ENCODE data around the gene ARHGEF40.
A peak's percentile ranks its signal among the peaks of the same experiment; 100 is the strongest.

ARHGEF40 gene

DNA sequence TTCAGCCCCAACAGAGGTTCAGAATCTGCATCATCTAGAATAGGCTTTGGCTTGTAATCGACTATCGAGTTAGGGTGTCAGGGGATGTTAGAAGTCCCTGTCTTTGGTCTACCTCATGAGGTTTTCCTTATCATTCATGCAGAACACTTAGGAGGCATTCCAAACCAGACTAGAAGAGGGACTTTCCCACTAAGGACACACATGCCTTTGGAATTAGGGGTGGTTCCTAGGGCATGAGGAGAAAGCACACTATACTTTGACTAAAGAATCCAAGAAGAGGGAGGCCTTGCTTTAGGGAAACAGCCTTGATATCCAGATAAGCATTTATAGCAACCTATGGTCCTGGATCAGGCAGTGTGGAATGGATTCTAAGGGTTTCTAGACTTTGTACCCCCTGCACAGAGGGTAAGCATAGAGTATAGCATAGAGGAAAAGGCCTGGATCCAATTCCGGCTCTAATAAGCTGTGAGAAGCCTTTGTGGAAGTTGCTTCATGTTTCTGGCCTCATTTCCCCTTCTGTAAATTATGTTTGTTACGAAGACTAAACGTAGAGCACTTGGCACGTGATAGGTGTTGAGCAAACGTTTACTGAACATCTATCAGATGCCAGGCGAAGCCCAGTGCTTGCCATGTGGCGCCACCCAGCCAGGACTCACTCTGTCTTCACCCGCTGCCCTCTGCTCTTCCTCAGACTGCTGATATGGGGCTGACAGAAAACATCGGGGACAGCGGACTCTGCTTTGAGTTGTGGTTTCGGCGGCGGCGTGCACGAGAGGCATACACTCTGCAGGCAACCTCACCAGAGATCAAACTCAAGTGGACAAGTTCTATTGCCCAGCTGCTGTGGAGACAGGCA, 15.1 kb downstream of the ARHGEF40 start:
- DNase-seq = no peak

GRCh38 chr14:21086908-21087293, 16.8 kb downstream of the ARHGEF40 start:
- no peak for DNase-seq

DNA sequence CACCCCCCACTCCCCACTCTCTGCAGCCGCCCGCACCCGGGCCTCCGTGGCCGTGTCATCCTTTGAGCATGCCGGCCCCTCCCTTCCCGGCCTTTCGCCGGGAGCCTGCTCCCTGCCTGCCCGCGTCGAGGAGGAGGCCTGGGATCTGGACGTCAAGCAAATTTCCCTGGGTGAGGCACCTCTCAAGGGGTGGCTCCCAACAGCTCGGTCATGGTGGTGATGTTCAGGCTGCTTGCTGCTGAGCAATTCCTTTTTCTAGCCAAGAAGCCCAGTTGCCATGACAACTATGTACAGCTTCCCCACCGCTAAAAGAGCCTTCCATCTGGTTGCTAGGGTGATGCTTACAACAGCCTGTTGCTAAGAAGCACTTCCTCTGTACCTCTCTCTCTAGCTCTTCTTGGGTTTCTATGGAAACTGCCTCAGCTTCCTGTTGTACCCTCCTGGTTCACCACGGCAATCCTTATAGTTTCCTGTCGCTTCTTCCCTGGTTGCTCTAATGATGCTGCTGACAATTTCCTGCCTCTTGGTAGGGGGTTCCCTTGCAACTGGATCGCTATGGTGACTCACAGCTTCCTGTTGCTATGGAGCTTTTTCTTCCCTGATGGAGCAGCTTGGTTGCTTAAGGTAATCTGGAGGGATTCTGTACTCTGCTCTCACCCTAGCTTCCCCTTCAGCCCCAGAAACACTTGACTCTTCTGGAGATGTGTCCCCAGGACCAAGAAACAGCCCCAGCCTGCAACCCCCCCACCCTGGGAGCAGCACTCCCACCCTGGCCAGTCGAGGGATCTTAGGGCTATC, 17.4 kb downstream of the ARHGEF40 start:
- no peak for DNase-seq

DNA sequence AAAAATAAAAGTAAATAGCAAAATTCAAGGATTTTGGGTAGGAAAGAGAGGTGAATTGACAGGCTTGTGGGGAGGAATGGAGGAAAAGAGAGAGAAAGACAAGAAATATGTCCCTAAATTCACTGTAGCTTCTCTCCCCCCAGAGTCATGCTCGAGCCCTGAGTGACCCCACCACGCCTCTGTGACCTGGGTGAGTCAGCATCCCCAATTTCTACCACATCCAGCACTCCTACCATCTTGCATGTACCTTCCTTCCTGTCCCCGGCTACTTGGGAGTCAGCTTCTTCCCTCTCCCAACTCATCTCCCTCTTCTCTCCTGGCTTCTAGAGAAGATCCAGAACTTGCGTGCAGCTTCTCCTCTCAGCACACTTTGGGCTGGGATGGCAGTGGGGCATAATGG, 18.6 kb downstream of the ARHGEF40 start:
- DNase-seq = no peak

DNA sequence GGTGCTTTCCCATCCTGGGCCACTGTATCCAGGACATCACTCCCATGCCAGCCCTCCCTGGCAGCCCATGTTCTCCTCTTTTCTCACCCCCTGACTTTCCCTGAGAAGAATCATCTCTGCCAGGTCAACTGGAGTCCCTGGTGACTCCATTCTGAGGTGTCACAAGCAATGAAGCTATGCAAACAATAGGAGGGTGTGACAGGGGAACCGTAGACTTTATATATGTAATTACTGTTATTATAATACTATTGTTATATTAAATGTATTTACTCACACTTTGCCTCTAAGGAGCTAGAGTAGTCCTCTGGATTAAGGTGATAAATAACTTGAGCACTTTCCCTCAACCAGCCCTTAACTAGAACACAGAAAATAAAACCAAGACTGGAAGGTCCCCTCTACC, 19.2 kb downstream of the ARHGEF40 start:
- no peak for DNase-seq

- DNase-seq = no peak
Measured at GRCh38 chr14:21089877-21090193, 19.7 kb downstream of the ARHGEF40 start.

DNA sequence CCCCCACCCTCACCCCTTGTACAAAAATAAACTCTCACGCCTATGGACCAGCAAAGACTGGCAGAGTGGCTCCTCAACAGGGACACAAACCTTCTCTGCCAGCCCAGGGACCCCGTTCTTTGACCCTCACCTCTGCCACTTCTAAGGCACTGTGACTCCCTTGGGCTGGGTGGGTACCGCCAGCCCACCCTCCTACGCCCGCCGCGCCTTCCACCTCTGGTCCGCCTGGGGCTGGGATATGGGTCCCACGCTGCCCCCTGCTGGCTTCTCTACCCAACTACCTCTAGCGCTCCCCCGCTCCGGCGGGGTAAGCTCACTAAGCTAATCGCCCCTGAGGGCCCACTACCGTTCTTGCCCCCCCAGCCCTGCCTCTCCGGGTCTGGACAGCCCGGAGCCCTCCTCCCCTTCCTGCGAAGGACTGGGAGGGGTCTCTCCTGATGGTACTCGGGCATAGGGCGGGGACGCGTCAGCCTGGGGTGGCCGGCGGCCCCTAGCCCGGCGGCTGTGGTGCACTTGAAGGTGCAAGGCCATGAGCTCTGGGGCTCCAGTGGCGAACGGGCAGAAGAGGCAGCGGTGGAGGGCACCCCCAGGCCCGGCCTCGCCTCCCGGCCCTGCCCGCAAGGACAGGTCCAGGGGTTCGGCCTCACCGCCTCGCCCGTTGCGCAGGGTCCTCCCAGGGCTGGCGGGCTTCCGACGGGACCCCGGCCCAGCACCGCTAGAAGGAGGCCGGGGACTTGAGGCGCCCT, 20.3 kb downstream of the ARHGEF40 start:
- no peak for DNase-seq

- no peak for DNase-seq
Measured at GRCh38 chr14:21090940-21091663, 21.0 kb downstream of the ARHGEF40 start.

GRCh38 chr14:21091821-21092272, 21.7 kb downstream of the ARHGEF40 start:
- no peak for DNase-seq

GRCh38 chr14:21092273-21093011, 22.3 kb downstream of the ARHGEF40 start:
- DNase-seq = no peak

GRCh38 chr14:21093018-21093417, 22.9 kb downstream of the ARHGEF40 start:
- no peak for DNase-seq

- peak; percentile 75 for DNase-seq
Measured at GRCh38 chr14:21093769-21094681, 23.9 kb downstream of the ARHGEF40 start.

GRCh38 chr14:21095430-21096205, 25.5 kb downstream of the ARHGEF40 start:
- no peak for DNase-seq

- DNase-seq = no peak
Measured at GRCh38 chr14:21096438-21096837, 26.3 kb downstream of the ARHGEF40 start.

DNA sequence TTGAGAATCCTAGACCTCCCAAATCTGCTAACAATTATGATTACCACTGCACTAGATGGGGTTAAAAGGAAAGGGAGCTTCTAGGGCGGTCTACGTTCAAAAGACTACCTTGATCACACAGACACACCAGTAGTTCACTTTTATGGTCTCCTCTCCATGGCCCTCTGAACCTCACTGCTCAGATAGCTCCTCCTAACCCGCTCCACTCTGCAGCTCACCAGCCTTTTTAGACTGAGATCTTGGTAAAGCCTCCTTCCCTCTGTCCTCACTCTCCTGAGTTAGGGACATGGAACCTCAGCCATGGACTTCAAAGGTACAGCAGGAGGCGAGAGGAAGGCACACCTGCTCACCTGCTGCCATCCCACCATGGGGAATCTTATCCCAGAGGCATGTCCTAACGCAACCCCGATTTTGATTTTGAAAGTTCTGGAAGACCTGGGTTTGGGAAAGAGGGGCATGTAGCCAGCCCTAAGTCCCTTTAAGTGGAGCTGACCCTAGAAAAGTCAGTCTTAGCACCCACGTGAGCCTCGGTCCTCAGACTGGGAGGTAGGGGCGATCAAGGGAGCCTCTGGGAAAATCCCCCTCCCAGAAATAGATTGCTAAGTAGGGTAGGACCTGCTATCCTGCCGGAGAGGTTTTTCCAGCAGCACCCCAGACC, 27.0 kb downstream of the ARHGEF40 start:
- no peak for DNase-seq

DNA sequence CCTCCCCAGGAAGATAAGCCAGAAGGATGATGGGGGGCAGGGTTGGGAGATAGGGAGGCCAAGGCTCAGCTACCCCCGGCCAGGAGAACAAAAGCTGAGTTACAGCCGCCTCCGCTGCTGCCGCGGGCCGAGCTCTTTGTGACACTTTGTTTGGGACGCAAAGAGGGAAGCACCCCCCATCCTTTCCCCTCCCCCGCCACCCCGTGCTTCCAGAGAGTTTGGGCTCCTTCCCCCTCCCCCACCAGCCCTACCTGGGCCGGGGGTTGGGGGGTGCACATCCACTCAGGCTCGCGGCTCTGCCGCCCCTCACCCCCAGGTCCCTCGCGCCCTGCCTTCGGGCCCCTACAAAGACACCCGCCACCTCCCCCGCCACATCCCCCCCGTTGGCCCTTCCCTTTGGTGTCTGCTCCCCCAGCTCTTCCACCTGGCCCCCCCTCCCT, 27.6 kb downstream of the ARHGEF40 start:
- no peak for DNase-seq

DNA sequence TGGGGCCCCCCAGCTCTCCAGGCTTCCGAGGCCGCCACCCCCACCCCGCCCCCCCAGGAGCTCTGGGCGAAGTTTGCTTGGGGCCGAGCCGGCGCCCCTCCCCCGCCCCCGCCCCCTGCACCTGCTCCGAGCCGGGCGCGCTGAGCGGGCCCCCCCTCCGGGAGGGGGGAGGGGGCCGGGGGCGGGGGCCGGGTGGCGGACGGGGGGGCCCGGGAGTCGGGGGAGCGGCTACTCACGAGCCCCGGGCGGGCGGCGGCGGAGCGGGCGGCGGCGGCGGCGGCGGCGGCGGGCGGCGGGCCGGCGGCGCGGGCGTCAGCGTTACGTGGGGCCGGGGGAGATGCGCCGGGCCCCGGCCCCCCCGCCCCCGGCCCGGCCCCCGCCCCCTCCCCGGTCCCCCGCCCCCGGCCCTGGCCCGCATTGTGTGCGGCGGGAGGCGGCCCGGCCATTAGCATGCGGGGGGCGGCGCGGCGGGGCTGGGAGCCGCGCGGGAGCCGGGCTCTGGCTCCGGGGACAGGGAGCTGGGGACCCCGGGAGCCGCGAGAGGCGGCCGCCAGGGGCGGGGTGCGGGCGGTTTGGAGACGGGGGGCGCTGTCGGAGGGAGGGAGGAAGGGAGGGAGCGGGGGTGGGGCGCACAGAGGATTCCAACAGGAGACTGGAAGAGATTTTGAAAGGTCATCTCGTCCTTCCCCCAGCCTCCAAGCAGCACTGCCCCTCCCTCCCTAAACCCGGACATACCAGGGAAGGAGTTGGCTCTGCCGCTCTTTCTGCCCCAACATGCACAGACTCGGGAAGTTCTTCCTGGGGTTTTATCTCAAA, 28.2 kb downstream of the ARHGEF40 start, which contains the start of gene ZNF219:
ZNF219 (minus strand) TSS at position 580 of the 816 bp plus-strand sequence. CDS start 5,064 bp downstream, outside the sequence.
- DNase-seq = no peak

DNA sequence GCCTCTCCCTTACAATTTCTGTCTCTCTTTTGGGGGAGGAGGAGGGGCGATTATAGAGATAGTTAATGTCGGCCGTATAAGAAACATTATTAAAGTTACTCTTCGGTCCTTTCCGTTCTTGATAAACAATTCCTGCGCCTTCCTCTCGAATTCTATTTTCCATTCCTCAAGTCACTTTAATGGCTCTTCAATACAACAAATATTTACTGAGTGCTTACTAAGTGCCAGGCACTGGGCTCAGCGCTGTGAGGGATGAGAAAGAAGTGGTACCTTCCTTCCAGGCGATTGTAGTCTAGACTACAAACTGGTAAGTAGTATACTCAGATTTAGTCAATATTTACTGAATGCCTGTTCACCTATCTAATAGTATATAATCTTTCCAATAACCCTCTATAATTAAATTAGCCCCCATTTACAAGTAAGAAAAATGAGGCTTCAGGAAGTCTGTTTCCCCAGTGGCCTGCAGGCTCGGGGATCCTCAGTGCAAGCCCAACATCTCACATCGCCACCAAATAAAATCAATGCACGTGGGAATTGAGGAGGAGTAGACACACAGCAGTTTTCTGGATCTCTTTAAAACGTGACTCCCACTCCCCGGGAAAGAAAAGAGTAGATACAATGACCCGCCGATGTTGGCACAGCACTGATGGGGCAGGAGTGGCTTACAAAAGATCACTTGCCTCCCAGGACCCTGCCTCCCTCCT, 28.9 kb downstream of the ARHGEF40 start:
- DNase-seq = no peak
